Skeletal muscle satellite cell (primary cell): Measurements from ENCODE around the gene EIF2AK3.
"Not testable (repeated sequence)": the region's sequence is repeated elsewhere in the genome, so short reads cannot be mapped to it uniquely, and the experiment has no call there.

Experiments used
- H3K27me3 ChIP-seq: 2 replicates; pipeline ENCODE4 v1.7.0; 2013; ENCODE audit warnings: low read length; ENCODE audit not compliant: control insufficient read depth, insufficient read depth
- H3K36me3 ChIP-seq: 2 replicates; pipeline ENCODE4 v1.7.0; 2013; ENCODE audit warnings: mild to moderate bottlenecking, control low read depth, low read length; ENCODE audit not compliant: insufficient read depth
- H3K4me1 ChIP-seq: 2 replicates; pipeline ENCODE4 v1.7.0; 2013; ENCODE audit warnings: low read length; ENCODE audit not compliant: control insufficient read depth, insufficient read depth
- H3K4me2 ChIP-seq: 2 replicates; pipeline ENCODE4 v1.7.0; 2013; ENCODE audit warnings: mild to moderate bottlenecking, low read length
- H3K4me3 ChIP-seq: 2 replicates; pipeline ENCODE4 v1.7.0; 2013; ENCODE audit warnings: low read length
- H3K9ac ChIP-seq: 2 replicates; pipeline ENCODE4 v1.7.0; 2013; ENCODE audit warnings: mild to moderate bottlenecking, low read depth, low read length, moderate library complexity
- H3K9me3 ChIP-seq: replicated peaks from 2 replicates; pipeline ENCODE4 v1.7.0; 2013; ENCODE audit warnings: mild to moderate bottlenecking, control low read depth, low read length

The EIF2AK3 gene

DNA sequence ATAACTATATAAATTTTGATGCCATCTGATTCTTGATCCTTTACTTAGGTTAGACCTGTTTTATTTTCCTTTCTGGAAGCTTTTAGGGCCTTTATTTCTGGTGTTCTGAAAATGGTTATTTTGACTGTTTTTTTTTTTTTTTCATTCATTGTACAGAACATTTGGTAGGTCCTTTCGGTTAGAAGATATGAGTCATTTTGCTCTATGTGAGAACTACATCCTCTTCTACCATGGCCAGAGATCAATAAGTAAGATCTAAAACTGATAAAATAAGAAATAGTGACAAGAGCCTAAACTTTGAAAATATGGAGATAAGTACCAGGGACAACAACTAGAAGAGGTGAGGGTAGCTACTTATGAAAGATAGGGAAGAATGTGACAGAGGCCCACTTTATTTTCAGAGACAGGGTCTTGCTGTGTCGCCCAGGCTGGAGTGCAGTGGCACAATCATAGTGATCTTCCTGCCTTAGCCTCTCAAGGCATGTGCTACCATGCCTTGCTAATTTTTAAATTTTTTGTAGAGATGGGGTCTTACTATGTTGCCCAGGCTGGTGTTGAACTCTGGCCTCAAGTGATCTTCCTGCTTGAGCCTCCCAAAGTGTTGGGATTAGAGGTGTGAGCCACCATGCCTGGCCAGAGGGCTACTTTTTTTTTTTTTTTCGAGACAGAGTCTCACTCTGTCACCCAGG, 66.5 kb downstream of the EIF2AK3 start:
- H3K9me3 ChIP-seq: no peaks in the 10 kb centered on the region
- no peaks in the 10 kb centered on the region for H3K4me1 ChIP-seq
- H3K9ac ChIP-seq: no peak overlapping the region
- no peak overlapping the region for H3K4me3 ChIP-seq
- H3K4me2 ChIP-seq: no peak overlapping the region
- no peaks in the 10 kb centered on the region for H3K27me3 ChIP-seq
- H3K36me3 ChIP-seq: peaks cover 24% of the 10 kb centered on the region

- H3K27me3 ChIP-seq: no peaks in the 10 kb centered on the region
- H3K4me3 ChIP-seq: no peak overlapping the region
- H3K9me3 ChIP-seq: no peaks in the 10 kb centered on the region
- H3K4me1 ChIP-seq: no peaks in the 10 kb centered on the region
- no peak overlapping the region for H3K4me2 ChIP-seq
- H3K36me3 ChIP-seq: peaks cover 27% of the 10 kb centered on the region
- H3K9ac ChIP-seq: no peak overlapping the region
These were observed 70.0 kb downstream of the EIF2AK3 start for GRCh38 chr2:88557290-88557689.

DNA sequence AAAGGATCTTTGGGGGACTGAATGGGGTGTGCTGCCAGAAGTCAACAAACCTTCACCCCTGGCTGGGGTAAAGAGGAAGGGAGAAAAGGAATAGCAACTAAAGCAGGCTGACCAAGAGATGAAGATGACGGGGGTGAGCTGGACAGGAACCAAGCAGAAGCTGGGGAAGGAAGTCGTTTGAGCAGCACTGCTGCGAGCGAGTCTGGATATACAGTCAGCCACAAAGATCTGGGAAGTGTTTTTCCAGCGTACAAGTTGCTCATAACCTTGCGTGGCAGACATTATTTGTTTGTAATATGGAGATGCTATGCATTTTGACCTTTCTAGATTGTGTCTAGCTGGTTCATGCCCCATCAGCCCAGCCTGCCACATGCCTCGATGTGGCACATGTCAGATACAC, 71.2 kb downstream of the EIF2AK3 start:
- H3K4me3 ChIP-seq: no peak overlapping the region
- H3K36me3 ChIP-seq: peaks cover 24% of the 10 kb centered on the region
- no peaks in the 10 kb centered on the region for H3K4me1 ChIP-seq
- H3K9me3 ChIP-seq: no peaks in the 10 kb centered on the region
- H3K27me3 ChIP-seq: no peaks in the 10 kb centered on the region
- no peak overlapping the region for H3K9ac ChIP-seq
- no peak overlapping the region for H3K4me2 ChIP-seq

DNA sequence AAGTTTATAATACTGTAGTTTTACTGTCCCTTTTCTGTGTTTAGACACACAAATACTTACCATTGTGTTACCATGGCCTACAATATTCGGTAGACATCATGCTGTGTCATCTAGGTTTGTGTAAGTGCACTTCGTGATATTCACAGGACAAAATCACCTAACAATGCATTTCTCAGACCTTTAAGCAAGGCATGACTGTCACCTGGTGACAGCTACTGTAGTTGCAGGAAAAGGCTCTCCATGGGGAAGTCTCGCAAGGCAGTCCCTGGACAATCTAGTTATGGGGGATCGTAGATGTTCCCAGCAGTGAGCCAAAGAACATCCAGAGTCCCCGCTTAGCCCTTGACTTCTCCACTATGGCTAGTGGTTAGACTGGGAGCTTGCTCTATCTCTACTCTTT, 73.1 kb downstream of the EIF2AK3 start:
- Histone ChIP-seq H3K9ac (no peak overlapping the region), H3K36me3 (peaks cover 24% of the 10 kb centered on the region), H3K27me3 (peaks cover 10% of the 10 kb centered on the region), H3K4me1 (no peaks in the 10 kb centered on the region), H3K4me3 (no peak overlapping the region), H3K9me3 (no peaks in the 10 kb centered on the region), H3K4me2 (no peak overlapping the region)

DNA sequence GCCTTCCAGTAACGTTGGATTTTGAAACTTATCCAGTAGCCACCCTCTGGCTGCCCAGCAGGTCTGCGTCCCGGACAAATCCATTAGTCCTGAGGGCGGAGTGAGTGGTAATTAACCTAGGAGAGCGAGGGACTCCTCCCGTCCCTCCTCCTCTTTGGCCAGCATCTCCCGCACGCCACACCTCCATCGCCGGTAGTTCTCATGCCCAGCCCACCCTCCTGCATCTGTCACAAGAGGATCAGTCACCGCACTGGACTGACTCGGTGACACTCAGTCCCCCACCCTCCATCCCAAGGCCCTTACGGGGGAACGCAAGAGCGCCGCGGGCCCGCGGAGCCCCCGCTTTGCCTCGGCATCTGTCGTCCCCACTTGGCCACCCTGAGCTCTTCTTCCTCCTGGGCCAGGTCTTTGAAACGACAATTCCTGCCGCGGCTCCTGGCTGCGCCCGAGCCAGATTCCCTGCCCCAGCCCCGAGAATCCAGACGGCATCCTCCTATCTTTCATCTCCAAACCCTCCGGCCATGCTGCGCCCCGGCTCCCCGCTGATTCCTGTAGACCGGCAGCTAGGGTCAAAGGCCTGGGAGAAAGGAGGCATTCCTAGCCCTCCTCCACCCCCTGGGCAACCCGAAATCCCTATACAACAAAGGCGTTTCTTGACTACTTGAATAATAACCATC, 77.5 kb downstream of the EIF2AK3 start:
- Histone ChIP-seq H3K4me2 (peak overlapping the region; percentile 76), H3K9me3 (no peaks in the 10 kb centered on the region), H3K4me1 (no peaks in the 10 kb centered on the region), H3K27me3 (peaks cover 17% of the 10 kb centered on the region), H3K9ac (no peak overlapping the region), H3K36me3 (no peaks in the 10 kb centered on the region), H3K4me3 (peak overlapping the region; percentile 34)

GRCh38 chr2:88546291-88546690, 81.0 kb downstream of the EIF2AK3 start:
- H3K36me3 ChIP-seq, H3K4me1 ChIP-seq, H3K9ac ChIP-seq, H3K4me2 ChIP-seq, H3K4me3 ChIP-seq, H3K9me3 ChIP-seq: not testable (repeated sequence)
- peaks cover 17% of the 10 kb centered on the region for H3K27me3 ChIP-seq

DNA sequence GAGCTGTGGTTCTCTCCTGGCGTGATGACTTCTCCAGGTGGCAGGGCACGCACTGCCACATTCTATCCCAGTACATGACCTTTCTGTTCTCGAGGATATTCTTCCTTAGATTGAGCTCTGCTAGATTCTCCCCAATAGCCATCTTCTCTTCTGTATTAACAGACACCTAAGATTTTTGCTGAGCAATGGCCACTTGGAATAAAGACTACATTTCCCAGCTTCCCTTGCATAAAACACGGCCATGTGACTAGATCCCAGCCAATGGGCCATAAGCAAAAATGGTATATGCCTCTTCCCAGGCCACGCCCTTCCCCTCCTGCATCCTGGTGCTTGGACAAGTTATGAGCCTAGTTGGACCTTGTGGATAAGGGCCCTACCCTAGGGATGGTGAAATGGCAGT, 82.1 kb downstream of the EIF2AK3 start:
- Histone ChIP-seq H3K4me1 (no peaks in the 10 kb centered on the region), H3K4me2 (no peak overlapping the region), H3K9me3 (no peaks in the 10 kb centered on the region), H3K9ac (no peak overlapping the region), H3K36me3 (no peaks in the 10 kb centered on the region), H3K27me3 (peaks cover 16% of the 10 kb centered on the region), H3K4me3 (no peak overlapping the region)

DNA sequence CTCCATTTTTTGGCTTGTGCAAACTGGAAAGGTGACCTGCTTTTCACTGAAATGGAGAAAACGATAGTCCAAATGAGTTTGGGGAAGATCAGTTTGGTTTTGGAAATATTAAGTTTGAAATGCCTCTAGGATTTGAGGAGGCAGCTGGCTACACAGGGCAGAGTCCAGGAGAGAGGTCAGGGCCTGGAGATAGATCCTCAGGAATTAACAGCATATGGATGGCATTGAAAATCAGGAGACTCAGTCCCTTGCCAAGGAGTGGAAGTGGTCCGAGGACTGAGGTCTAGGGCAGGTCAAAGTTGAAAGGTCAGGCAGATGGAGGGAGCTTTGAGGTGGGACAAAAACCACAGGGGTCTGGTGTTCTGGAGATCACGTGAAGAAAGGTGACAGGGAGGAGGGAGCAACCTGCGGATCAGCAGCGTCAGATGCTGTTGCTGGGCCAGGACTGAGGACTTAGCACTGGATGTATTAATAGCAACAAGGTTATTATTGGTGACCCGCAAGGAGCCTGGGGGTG, 83.7 kb downstream of the EIF2AK3 start:
- no peaks in the 10 kb centered on the region for H3K36me3 ChIP-seq
- no peaks in the 10 kb centered on the region for H3K9me3 ChIP-seq
- no peak overlapping the region for H3K9ac ChIP-seq
- H3K27me3 ChIP-seq: peaks cover 7% of the 10 kb centered on the region
- H3K4me3 ChIP-seq: no peak overlapping the region
- no peak overlapping the region for H3K4me2 ChIP-seq
- H3K4me1 ChIP-seq: no peaks in the 10 kb centered on the region

- H3K27me3 ChIP-seq: peaks cover 7% of the 10 kb centered on the region
- no peak overlapping the region for H3K4me2 ChIP-seq
- no peaks in the 10 kb centered on the region for H3K4me1 ChIP-seq
- H3K9me3 ChIP-seq: no peaks in the 10 kb centered on the region
- H3K9ac ChIP-seq: no peak overlapping the region
- H3K36me3 ChIP-seq: no peaks in the 10 kb centered on the region
- no peak overlapping the region for H3K4me3 ChIP-seq
These were observed 84.6 kb downstream of the EIF2AK3 start for GRCh38 chr2:88542668-88543067.

DNA sequence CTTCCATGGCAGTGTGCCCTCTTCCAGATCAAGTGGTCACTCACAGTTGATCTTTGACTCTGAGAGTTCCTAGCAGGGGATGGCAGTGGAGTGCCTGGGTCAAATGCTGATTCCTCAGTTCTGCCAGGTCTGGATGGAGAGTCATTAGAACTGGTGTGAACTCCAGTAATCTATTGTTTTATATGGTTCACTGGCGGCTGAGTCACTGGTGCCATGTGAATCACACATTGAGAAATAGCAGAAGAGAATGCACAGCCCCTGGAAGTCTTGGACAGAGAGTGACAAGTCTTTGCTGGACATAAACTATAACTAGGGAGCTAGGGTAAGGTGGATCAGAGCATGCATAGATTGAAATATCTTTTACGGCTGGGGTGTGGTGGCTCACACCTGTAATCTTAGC, 86.9 kb downstream of the EIF2AK3 start:
- Histone ChIP-seq H3K9me3 (no peaks in the 10 kb centered on the region), H3K4me2 (no peak overlapping the region), H3K4me3 (no peak overlapping the region), H3K36me3 (no peaks in the 10 kb centered on the region), H3K9ac (no peak overlapping the region), H3K27me3 (peaks cover 3% of the 10 kb centered on the region), H3K4me1 (no peaks in the 10 kb centered on the region)

DNA sequence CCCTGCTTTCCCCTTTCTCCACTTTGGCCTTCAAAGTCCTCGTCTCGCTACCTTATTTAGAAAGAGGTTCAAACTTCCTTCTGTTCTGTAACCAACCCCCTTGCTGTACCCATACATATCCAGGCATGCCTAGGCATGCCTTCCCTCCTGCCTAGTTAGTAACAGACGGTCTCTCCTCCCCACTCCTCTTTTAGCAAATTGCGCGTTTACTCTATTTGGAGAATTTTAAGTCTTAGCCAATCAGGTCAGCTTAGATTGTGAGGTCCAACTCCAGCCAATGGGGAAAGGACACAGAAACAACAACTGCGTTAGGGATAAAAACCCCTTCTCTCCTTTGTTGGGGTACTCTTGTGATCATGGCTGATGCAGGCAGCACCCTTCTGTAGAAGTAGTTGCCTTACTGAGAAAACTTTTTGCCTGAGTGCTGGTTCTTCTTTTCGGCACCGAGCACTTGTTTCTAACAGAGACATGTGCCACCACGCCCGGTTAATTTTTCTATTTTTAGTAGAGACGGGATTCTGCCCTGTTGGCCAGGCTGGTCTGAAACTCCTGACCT, 88.8 kb downstream of the EIF2AK3 start:
- Histone ChIP-seq H3K27me3 (peaks cover 3% of the 10 kb centered on the region), H3K4me2 (no peak overlapping the region), H3K9ac (no peak overlapping the region), H3K9me3 (no peaks in the 10 kb centered on the region), H3K4me1 (no peaks in the 10 kb centered on the region), H3K4me3 (no peak overlapping the region), H3K36me3 (no peaks in the 10 kb centered on the region)
